Mesenteric fat pad (tissue), 1 donor: Measurements from ENCODE around the gene ACP1. TPM values are rescaled to one million over a fixed set of nuclear protein-coding genes. Genes with fewer than 3 reads are reported as not detected.
"Not testable (repeated sequence)": the region's sequence is repeated elsewhere in the genome, so short reads cannot be mapped to it uniquely, and the experiment has no call there.

Experiments
- DNase-seq: peaks from one replicate; pipeline ENCODE4 v3.0.0-alpha.2; 2020; ENCODE audit warnings: low spot score
- total RNA-seq: library from RNA; stranded (reverse); fragmentation: NEBNext Ultra II Directional; extraction: Animal tissue kit (Norgen Biotek cat#: 25700); gene quantifications from one replicate; pipeline ENCODE4 v1.2.1, GENCODE V29; 2021
- donor health status: DM: yes; HTN: yes; CAD: no.

ACP1 gene
- total RNA-seq, 1 donor from 2014 or later, result 51.3 TPM

DNA sequence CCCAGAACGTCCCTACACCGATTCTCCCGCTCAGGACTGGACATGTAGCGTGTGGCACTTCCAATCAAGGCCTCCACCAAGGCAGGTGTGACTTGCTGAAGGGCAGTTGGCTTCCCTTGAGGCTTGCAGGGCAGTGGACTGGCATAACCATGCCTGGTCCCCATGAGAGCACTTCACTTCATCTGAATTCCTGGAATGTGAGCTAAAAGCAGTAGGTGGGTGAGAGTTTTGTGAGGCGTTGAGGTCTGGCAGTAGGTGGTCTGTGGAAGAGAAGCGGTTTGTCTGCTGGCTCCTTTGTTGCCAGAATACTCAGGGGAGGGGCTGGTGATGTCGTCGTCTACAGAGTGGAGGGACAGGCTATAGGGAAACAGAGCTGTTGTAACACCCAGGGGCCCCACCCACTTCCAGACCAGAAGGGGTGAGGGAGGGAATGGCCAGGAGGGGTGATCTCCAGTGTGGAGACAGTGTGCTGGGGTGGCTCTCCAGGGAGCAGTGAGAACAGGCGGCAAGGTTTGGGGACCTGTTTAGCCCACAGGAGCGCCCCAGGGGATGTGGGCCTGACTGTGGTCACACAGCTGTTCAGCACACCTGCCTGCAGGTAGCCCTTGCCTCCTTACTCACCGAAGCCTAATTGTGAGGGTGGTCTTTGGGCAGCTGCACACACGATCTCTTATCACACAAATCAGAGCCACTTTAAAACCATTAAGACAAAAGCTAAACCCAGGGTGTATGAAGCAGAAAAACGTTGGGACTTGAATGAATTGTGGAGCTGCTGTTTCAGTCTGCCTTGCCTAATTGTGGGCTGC, 44.6 kb downstream of the ACP1 start:
- no peak for DNase-seq

DNA sequence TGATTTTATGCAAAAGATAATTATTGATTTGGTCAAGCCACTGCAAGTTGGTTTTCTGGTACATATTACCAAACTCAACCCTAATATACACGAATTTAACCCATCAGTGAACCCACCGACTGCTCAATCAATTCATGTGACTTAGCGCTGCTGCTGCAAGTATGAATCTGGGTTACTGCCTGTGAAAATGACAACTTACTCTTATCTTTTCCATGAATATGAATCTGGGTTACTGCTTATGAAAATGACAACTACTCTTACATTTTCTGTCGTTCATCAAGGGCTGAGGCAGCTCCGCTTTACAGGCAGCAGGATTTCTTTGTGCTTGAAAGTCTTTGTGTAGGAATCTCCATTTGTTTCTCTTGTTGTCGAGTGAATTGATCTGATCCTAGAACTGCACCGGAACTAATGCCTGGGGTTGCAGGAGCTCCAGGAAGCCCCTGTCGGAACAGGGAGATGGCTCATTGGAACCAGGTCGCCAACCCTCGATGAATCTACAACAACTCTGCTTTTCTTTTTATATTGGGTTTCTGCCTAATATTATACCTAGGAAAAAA, 45.3 kb downstream of the ACP1 start:
- DNase-seq, result no peak

DNA sequence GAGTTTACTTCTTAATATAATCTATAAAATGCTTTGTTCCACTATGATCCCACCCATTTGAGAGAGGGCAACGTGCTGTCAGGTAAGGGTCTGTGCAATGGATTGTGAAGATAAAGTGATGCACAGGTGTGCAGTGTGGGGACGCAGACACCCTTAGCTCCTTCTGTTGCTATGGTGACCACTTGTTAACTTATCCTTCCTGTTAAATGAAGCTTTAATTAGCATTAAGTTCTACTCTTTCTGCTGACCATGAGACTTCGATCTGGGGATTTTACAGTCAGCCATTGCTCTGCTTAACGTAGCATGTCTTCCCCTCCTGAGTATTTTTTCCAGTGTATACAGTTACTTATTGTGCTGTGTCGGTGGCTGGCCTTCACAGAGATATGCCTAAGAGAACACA, 46.2 kb downstream of the ACP1 start:
- no peak for DNase-seq

DNA sequence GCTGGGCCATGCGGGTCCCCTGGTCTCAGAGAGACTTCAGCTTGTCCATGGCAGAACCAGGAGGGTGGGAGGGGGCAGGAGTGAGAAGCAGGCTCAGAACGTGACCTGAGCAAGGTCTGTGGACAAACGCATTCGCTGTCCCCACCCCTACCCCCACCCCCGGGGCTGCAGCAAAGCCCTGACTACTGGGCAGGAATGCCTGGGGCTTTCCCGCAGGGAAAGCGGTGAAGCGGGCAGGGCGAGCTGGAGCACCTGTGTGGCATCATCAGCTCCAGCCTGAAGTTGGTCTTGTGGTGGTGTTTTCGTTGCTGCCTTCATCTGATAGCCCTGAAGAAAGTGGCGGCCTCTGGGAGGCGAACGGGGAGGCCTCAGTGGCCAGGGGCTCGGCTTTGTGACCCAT, 49.2 kb downstream of the ACP1 start:
- no peak for DNase-seq

DNA sequence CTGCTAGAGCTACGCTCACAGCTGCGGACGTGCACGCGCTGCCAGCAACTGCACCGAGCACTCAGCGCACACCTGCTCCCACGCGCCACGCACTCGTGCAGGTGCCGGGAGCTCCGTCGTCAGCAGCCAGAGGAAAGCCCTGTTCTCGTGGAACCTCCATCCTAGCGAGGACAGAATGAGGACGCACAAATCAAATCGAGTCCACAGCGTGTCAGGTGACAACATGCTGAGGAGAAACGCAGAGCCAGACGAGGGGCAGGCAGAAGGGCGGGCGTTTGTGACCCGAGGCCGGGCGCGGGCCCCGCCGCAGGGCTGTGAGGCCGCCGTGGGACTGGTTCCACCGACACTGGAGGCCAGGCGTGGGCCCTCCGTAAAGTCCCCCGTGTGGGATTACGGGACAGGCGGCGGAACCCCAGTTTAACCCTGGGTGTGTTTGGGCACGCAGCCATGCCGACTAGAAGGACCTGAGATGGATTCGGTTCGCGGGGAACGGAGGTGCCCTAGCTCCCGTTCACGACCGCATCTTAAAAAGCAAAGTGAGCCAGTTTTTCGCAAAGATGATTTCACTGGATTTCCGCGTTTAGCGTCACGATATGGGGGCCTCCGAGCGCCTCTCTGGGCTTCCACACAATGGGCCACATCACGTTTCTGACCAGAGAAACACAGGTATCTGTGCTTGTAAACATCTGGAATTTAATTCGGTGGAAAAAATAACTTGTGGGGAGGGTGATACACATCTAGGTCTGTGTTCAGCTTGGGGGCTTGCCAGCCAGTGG, 50.0 kb downstream of the ACP1 start:
- no peak for DNase-seq

DNA sequence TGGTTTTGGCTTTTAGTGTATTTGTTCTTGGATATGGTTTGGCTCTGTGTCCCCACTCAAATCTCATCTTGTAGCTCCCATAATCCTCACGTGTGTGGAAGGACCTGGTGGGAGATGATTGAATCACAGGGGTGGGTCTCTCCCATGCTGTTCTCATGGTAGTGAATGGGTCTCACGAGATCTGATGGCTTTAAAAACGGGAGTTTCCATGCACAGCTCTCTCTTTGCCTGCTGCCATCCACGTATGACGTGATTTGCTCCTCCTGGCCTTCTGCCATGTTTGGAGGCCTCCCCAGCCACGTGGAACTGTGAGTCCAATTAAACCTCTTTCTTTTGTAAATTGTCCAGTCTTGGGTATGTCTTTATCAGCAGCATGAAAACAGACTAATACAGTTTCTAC, 51.2 kb downstream of the ACP1 start:
- not testable (repeated sequence) for DNase-seq

DNA sequence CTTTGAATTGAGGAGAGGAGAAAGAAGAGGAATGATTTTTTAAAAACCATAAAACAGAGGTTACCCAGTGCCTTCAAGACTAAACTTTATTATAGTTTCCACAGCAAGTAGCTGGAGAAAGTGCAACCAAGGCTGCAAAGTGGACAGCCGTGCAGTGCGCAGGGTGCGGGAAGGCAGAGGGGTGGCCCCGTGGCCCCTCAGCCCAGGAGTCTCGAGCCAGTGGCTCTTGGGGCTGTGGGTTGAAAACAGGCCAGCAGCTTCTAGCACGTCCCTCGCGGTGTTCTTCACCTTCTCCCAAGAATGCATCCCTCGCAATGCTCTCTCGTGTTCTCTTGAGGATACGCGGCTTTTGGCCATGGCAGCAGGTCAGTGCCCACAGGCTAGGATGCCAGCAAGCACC, 51.6 kb downstream of the ACP1 start:
- no peak for DNase-seq

DNA sequence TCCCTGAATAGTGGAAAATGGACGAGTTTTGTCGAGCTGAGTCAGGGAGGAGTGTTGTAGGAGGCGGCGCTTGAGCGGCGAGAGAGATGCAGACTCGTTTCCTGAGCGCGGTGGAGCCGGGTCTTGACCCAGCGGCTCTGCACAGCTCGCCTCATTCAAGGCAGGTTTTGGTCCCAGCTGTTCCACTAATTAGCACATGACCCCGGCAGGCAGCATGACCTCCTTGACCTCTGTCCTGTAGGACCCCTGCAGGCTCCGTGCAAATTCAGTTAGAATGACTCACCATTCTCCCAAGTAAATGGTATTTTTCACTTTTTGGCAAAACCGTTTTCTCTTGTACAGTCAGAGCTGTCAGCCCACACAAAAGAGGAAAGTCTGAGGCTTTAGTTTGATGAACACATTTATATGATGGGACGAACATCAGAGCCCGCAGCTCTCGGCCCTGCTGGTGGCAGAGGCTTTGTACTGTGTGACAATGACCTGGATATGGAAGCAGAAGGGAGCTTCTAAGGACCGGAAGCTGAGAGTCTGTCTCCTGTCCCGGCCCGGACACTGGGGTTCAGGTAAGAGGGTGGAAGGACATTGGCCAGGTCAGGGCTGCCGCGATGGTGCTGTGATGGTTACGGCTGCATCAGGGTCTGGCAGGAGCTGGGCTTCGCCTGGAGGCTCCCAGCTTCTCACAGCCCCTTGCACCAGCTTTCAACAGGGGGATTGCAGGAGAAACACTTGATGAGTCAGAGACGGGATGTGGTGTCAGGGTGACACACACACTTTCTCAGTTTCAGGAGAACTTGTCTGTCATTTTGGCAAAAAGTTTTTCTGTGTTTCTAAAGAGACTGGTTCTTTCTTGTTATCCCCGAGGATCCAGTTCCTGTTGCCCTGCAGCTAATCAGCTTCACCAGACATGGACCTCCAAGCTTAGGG, 53.0 kb downstream of the ACP1 start:
- DNase-seq, result no peak

DNA sequence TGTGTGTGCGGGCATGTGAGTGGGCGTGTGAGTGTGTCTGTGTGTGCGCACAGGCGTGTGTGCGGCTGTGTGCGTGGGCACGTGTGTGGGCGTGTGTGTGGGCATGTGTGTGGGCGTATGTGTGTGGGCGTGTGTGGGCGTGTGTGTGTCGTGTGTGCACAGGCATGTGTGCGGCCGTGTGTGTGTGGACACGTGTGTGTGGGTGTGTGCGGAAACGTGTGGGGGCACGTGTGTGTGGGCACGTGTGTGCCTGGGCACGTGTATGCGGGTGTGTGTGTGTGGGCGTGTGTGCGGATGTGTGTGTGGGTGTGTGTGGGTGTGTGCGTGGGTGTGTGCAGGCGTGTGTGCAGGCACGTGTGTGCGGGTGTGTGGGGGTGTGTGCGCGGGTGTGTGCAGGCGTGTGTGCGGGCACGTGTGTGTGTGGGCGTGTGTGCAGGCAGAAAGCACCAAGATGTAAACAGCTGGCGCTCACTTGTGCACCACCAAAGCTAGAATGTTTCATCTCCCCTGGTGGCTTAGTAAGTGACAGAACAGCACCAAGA, 54.4 kb downstream of the ACP1 start:
- no peak for DNase-seq

DNA sequence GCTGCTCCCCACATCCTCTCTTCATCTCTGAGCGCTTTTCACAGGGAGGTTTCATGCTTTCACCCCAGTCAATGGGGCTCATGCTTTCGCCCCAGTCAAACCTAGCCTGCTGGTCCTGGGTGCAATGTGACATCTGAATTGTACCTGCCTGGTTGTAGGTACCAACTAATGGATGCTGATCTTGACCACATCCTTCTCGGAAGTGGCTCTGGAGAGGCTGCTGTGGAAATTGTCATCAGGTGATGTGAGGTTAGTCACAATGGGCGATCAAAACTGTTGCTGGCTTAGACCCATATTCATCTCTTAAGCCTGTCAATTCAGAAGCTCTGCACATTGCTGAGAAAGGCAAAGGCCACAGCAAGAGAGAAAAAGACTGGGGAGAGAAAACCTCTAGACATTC, 55.8 kb downstream of the ACP1 start:
- no peak for DNase-seq

DNA sequence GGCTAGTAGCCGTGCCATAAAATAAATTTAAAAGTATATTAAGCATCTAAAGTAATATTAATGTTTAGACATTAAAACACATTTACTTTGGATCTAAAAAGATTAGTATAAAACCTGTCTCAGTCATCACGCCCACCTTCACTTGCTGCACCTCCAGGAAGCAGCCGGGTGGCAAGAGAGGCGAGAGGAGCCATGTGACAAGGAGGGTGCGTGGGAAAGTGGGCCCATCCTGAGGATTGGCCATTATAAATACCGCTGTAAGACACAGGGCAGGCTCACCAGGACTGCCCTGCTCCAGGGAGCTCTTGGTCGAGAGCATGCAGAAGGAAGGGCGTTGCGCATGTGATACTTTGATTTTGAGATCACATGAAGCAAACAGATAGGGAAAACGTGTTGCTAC, 57.6 kb downstream of the ACP1 start:
- DNase-seq, result no peak

DNA sequence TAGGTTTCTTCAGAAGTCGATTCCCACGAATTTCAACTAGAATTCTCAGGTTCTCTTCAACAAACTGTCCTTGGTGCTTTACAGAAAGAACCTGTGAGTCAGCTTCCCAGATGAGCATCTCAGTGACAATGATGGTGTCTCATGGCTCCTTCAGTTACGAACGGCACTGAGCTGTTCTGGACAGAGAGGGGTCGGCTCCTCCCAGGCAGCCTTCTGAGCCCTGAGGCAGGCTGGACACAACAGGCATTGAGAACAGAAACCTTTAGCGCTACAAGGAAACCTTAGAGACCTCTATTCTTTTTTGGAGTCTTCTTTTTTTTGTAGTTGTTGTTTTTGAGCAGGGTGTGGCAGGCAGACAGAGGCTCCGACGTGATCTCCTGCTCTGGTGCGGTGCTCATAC, 58.3 kb downstream of the ACP1 start:
- no peak for DNase-seq

Other genes starting within 250 kb of the ACP1 start
- gene FAM110C, start 218.4 kb upstream of the ACP1 start, total RNA-seq, result 1.4 TPM
- 16.7 TPM for gene SH3YL1, start 915 bp upstream of the ACP1 start, total RNA-seq
- gene ALKAL2, start 23.1 kb downstream of the ACP1 start, total RNA-seq, result 5.7 TPM